HG03103 (cell line): ENCODE data around the gene ZNF417.
"Not testable (repeated sequence)": the region's sequence is repeated elsewhere in the genome, so short reads cannot be mapped to it uniquely, and the experiment has no call there.

Experiments used
- ATAC-seq: cut with Tn5 transposase; IDR thresholded peaks from one replicate; pipeline ENCODE4 v1.9.1; 2021; ENCODE audit warnings: low read depth; ENCODE audit not compliant: unreplicated experiment

ZNF417 gene

GRCh38 chr19:57916168-57916995 is at the start of gene ZNF417:
Gene ZNF417 (minus strand): TSS chr19:57916592. CDS start chr19:57916411, 181 bp downstream.
- ATAC-seq: peak; percentile 97

GRCh38 chr19:57964761-57965160 is 48.4 kb upstream of the ZNF417 start:
- no peak for ATAC-seq

GRCh38 chr19:57961785-57962184 is 45.4 kb upstream of the ZNF417 start:
- no peak for ATAC-seq

- ATAC-seq: no peak
Measured at GRCh38 chr19:57954996-57955395, 38.6 kb upstream of the ZNF417 start.

- ATAC-seq: no peak
Measured at GRCh38 chr19:57949702-57950101, 33.3 kb upstream of the ZNF417 start.

- no peak for ATAC-seq
Measured at GRCh38 chr19:57949296-57949695, 32.9 kb upstream of the ZNF417 start.

- ATAC-seq: peak; percentile 95
Measured at GRCh38 chr19:57947419-57948134, 31.2 kb upstream of the ZNF417 start, which contains the start of gene ZNF256. Gene ZNF256 (minus strand): TSS chr19:57947706. CDS start chr19:57947474, 232 bp downstream.

- ATAC-seq: no peak
Measured at GRCh38 chr19:57947088-57947418, 30.7 kb upstream of the ZNF417 start.

GRCh38 chr19:57946316-57946715 is 29.9 kb upstream of the ZNF417 start:
- no peak for ATAC-seq

GRCh38 chr19:57941593-57941992 is 25.2 kb upstream of the ZNF417 start:
- no peak for ATAC-seq

GRCh38 chr19:57935731-57936130 is 19.3 kb upstream of the ZNF417 start:
- no peak for ATAC-seq

- ATAC-seq: no peak
Measured at GRCh38 chr19:57934820-57935665, 18.7 kb upstream of the ZNF417 start, which contains the start of gene ZNF418. Gene ZNF418 (minus strand): TSS chr19:57935402. CDS start chr19:57933822, 1,580 bp downstream.

GRCh38 chr19:57927587-57927986 is 11.2 kb upstream of the ZNF417 start:
- ATAC-seq: no peak

- no peak for ATAC-seq
Measured at GRCh38 chr19:57914531-57914930, 1.9 kb downstream of the ZNF417 start.

GRCh38 chr19:57907394-57907793 is 9.0 kb downstream of the ZNF417 start:
- ATAC-seq: no peak

GRCh38 chr19:57905258-57905657 is 11.1 kb downstream of the ZNF417 start:
- ATAC-seq: no peak

- ATAC-seq: no peak
Measured at GRCh38 chr19:57903618-57904184, 12.7 kb downstream of the ZNF417 start.

GRCh38 chr19:57900311-57900710 is 16.1 kb downstream of the ZNF417 start:
- no peak for ATAC-seq

- ATAC-seq: not testable (repeated sequence)
Measured at GRCh38 chr19:57890706-57891105, 25.7 kb downstream of the ZNF417 start.

- ATAC-seq: no peak
Measured at GRCh38 chr19:57888560-57889231, 27.7 kb downstream of the ZNF417 start, which contains the start of gene ZNF814. Gene ZNF814 (minus strand): TSS chr19:57889037. CDS start chr19:57888802, 235 bp downstream.
